Subcutaneous abdominal adipose tissue (tissue), 5 donors: ENCODE data around the gene PHAF1.
A peak's percentile ranks its signal among the peaks of the same experiment; 100 is the strongest.

Source experiments
- H3K27ac ChIP-seq: one replicate; pipeline ENCODE4 v1.7.0; 2013; ENCODE audit warnings: low read depth, mild to moderate bottlenecking, inconsistent platforms, low read length, moderate library complexity
- H3K27me3 ChIP-seq, 5 donors: one replicate each; pipeline ENCODE4 v1.7.0; 2013; ENCODE audit warnings: low read length in 5 of 5, inconsistent platforms in 1 of 5; ENCODE audit not compliant: control insufficient read depth in 5 of 5, insufficient read depth in 4 of 5
- H3K36me3 ChIP-seq, 5 donors: one replicate each; pipeline ENCODE4 v1.7.0; 2013; ENCODE audit warnings: low read length in 5 of 5; ENCODE audit not compliant: control insufficient read depth in 5 of 5, insufficient read depth in 5 of 5
- H3K4me1 ChIP-seq, 5 donors: one replicate each; pipeline ENCODE4 v1.7.0; 2013; ENCODE audit warnings: low read length in 5 of 5, mild to moderate bottlenecking in 3 of 5, moderate library complexity in 1 of 5; ENCODE audit not compliant: control insufficient read depth in 5 of 5, insufficient read depth in 5 of 5
- H3K4me3 ChIP-seq, 5 donors: one replicate each; pipeline ENCODE4 v1.7.0; 2013; ENCODE audit warnings: low read length in 5 of 5, low read depth in 1 of 5
- H3K9ac ChIP-seq, 5 donors: one replicate each; pipeline ENCODE4 v1.7.0; 2013; ENCODE audit warnings: low read length in 5 of 5, mild to moderate bottlenecking in 4 of 5, moderate library complexity in 3 of 5
- H3K9me3 ChIP-seq, 5 donors: one replicate each; pipeline ENCODE4 v1.7.0; 2013; ENCODE audit warnings: low read length in 5 of 5; ENCODE audit not compliant: control insufficient read depth in 5 of 5
- donor health status: healthy.
- donor health status: healthy.
- donor health status: healthy.
- donor health status: healthy.
- donor health status: healthy.

PHAF1 gene

GRCh38 chr16:67191411-67191994, 81.8 kb downstream of the PHAF1 start:
- Histone ChIP-seq H3K4me1 (peaks cover 18 to 50% (median 26%) of the 10 kb centered on the region in 5 donors), H3K27me3 (no peaks in the 10 kb centered on the region), H3K27ac (no peak overlapping the region), H3K36me3 (peaks cover 0 to 34% (median 29%) of the 10 kb centered on the region in 5 donors), H3K9ac (no peak overlapping the region), H3K4me3 (peak overlapping the region in 4 of 5 donors; percentile 53 to 98 (median 84)), H3K9me3 (no peaks in the 10 kb centered on the region)

DNA sequence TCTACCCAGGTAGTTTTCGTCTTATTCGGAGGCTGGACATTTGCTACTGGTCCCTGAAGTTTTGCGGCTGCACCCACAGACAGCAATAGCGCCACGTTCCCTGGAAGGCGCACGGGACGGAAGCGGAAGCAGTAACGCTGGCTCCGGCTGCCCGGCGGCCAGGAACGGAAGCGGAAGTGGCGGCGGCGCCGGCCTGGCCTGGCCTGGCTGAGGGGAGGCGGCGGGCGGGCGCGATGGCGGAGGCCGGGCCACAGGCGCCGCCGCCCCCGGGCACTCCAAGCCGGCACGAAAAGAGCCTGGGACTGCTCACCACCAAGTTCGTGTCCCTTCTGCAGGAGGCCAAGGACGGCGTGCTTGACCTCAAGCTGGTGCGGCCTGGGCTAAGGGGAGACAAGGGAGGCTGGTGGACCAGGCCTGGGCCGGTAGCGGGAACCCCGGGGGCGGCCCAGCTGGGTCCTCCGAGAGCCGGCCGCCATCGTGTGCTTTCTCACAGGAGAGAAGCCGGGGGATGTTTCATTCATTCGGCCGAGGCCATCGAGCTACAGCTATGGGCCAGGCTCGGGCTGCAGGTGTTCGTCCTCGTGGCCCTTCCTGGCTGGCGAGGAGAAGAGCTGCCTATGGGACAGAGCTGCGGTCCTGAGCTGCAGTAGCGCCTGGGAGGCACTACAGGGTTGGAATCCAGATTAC, 82.4 kb downstream of the PHAF1 start, which contains the start of gene E2F4:
Gene E2F4, plus strand, starts transcription at position 161 of the 687 bp plus-strand sequence. Its CDS starts 73 bp downstream, at position 234.
- Histone ChIP-seq H3K9me3 (no peaks in the 10 kb centered on the region), H3K4me1 (peaks cover 18 to 52% (median 27%) of the 10 kb centered on the region in 5 donors), H3K27ac (peak within 1 kb of the TSS; percentile 79), H3K27me3 (no peaks in the 10 kb centered on the region), H3K4me3 (peak within 1 kb of the TSS; percentile 75 to 98 (median 95)), H3K36me3 (peaks cover 0 to 40% (median 34%) of the 10 kb centered on the region in 5 donors), H3K9ac (peak within 1 kb of the TSS; percentile 84 to 100 (median 96))

- H3K9me3 ChIP-seq = no peaks in the 10 kb centered on the region
- H3K27ac ChIP-seq = peak overlapping the region; percentile 79
- H3K27me3 ChIP-seq = no peaks in the 10 kb centered on the region
- H3K9ac ChIP-seq = peak overlapping the region; percentile 84 to 100 (median 96)
- H3K36me3 ChIP-seq = peaks cover 0 to 45% (median 41%) of the 10 kb centered on the region in 5 donors
- peaks cover 18 to 59% (median 34%) of the 10 kb centered on the region in 5 donors for H3K4me1 ChIP-seq
- peak overlapping the region; percentile 75 to 98 (median 95) for H3K4me3 ChIP-seq
These were observed 83.1 kb downstream of the PHAF1 start for GRCh38 chr16:67192781-67193361.

DNA sequence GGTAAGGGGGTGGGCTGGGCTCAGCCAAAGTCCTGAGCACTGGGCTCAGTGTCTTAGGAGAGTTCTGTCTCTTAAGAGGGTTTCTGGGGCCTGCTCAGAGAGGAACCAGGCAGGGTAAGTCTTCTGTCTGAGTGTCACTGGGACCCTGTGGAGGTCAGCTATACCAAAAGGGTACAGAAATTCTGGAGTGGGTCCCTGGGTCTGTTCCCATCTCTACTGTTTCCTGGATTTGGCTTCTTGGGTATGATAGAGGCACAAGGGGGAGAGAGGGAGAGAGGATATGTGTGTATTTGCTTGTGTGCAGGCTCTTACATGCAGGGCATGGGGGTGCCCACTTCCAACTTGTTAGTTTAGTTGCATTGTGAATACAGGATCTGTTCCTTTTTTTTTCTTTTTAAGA, 83.8 kb downstream of the PHAF1 start:
- Histone ChIP-seq H3K27ac (no peak overlapping the region), H3K36me3 (peaks cover 0 to 51% (median 47%) of the 10 kb centered on the region in 5 donors), H3K27me3 (no peaks in the 10 kb centered on the region), H3K9me3 (no peaks in the 10 kb centered on the region), H3K9ac (peak overlapping the region; percentile 29 to 100 (median 92)), H3K4me3 (peak overlapping the region in 3 of 5 donors; percentile 75 to 98 (median 94)), H3K4me1 (peaks cover 19 to 64% (median 41%) of the 10 kb centered on the region in 5 donors)

DNA sequence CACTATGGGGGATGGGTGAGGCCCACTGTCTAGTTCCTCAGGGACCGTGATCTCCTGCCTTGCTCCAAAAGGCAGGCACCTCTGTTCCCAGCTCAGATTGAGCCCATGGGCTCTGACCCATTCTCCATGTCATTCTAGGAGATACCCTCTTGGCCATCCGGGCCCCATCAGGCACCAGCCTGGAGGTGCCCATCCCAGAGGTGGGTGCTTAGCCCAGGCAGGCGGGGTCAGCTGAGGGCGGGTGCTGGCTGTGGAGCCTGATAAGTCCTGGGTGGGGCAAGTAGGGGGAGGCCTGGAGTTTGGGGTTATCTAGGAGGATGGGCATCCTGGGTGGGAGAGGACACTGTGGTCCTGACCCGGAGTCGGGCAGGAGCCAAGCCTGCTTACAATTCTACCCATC, 84.5 kb downstream of the PHAF1 start:
- H3K9me3 ChIP-seq = no peaks in the 10 kb centered on the region
- H3K9ac ChIP-seq = peak overlapping the region in 3 of 5 donors; percentile 29 to 100 (median 100)
- no peak overlapping the region for H3K27ac ChIP-seq
- no peak overlapping the region for H3K4me3 ChIP-seq
- H3K4me1 ChIP-seq = peaks cover 19 to 69% (median 48%) of the 10 kb centered on the region in 5 donors
- H3K36me3 ChIP-seq = peaks cover 0 to 51% (median 47%) of the 10 kb centered on the region in 5 donors
- no peaks in the 10 kb centered on the region for H3K27me3 ChIP-seq

DNA sequence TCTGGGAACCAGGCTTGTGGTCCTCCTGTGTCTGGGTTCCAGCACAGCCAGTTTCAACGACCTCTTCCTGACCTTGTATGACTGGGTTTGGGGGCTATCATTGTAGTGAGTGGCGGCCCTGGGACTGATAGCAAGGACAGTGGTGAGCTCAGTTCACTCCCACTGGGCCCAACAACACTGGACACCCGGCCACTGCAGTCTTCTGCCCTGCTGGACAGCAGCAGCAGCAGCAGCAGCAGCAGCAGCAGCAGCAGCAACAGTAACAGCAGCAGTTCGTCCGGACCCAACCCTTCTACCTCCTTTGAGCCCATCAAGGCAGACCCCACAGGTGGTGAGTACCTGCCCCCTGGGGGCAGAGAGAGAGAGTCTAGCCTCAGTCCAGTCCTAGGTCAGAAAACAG, 85.9 kb downstream of the PHAF1 start:
- H3K36me3 ChIP-seq = peaks cover 0 to 59% (median 52%) of the 10 kb centered on the region in 5 donors
- no peak overlapping the region for H3K4me3 ChIP-seq
- peaks cover 18 to 60% (median 52%) of the 10 kb centered on the region in 5 donors for H3K4me1 ChIP-seq
- no peaks in the 10 kb centered on the region for H3K9me3 ChIP-seq
- no peak overlapping the region for H3K9ac ChIP-seq
- no peak overlapping the region for H3K27ac ChIP-seq
- H3K27me3 ChIP-seq = no peaks in the 10 kb centered on the region

- Histone ChIP-seq H3K4me3 (no peak overlapping the region), H3K27ac (no peak overlapping the region), H3K9ac (no peak overlapping the region), H3K9me3 (no peaks in the 10 kb centered on the region), H3K27me3 (no peaks in the 10 kb centered on the region), H3K36me3 (peaks cover 0 to 68% (median 59%) of the 10 kb centered on the region in 5 donors), H3K4me1 (peaks cover 15 to 48% (median 46%) of the 10 kb centered on the region in 5 donors)
These were observed 87.1 kb downstream of the PHAF1 start for GRCh38 chr16:67196881-67197280.

DNA sequence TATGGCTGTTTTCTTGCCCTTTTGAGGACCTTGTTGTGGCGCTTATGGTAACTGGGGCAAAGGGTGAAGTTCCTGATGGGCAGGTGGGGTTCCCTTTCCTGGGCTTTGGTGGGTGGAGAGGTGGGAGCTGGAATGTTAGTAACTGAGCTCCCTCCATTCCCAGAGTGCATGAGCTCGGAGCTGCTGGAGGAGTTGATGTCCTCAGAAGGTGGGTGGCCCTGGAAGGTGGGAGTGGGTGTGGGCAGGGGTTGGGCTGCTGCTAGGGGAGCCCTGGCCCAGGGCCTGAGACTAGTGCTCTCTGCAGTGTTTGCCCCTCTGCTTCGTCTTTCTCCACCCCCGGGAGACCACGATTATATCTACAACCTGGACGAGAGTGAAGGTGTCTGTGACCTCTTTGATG, 88.0 kb downstream of the PHAF1 start:
- Histone ChIP-seq H3K4me3 (no peak overlapping the region), H3K4me1 (peaks cover 11 to 43% (median 41%) of the 10 kb centered on the region in 5 donors), H3K27me3 (no peaks in the 10 kb centered on the region), H3K9me3 (no peaks in the 10 kb centered on the region), H3K36me3 (peaks cover 0 to 76% (median 66%) of the 10 kb centered on the region in 5 donors), H3K9ac (no peak overlapping the region), H3K27ac (no peak overlapping the region)
